Measurements from ENCODE around the gene LZTS2.
"Not testable (repeated sequence)": the region's sequence is repeated elsewhere in the genome, so short reads cannot be mapped to it uniquely, and the experiment has no call there.

The LZTS2 gene

DNA sequence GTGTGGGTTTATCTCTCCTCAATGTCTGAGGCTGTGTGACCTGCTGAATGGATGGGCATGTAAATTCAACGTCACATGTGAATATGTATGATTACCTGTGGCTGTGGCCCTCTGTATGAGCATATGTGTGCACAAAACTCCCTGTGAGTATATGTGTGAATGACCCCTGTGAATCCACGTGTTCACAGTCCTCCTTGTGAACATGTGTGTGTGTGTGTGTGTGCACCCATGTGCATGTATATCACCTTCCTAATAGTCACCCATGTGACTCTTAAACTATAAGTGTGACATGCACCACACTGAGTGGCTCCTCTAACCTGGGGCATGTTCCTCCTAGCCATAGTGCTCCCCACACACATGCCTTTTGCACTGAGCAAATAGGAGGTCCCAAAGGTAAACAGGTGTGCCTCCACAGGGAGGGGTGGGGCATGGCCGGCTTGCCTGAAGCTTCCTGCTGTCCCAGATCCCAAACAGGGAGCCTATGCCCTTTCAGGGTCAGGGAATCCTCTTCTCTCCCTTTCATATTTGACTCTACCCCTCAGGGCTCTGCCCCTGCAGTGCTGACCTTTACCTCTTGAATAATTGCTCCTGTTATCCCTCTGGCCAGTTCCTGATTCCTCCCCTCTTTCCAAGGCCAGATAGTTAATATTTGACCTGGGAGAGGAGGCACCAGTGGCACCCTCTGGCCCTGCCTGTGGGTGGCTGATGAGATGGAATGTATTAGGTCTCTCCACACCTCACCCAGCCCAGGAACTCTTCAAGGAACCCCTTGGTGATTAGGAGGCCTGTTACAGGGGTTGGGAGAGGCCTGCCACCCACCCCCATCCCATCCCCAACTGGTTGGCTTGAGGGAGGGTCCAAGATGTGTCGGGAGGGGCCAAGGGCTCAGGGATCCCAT lies 28.4 kb upstream of the LZTS2 start:
- Mint-ChIP-seq H3K4me3 (no peak overlapping the region), H3K27ac (no peak overlapping the region), H3K36me3 (peaks cover 2% of the 10 kb centered on the region), H3K27me3 (peaks cover 35% of the 10 kb centered on the region), H3K9me3 (no peaks in the 10 kb centered on the region), H3K4me1 (peaks cover 14% of the 10 kb centered on the region)
- CTCF ChIA-PET = interaction anchor here (0.8 to 1.4 kb wide), 2 partner anchors 15 to 25 kb away, joined by 3 read pairs; no protein-coding TSS in a partner anchor
- DNase-seq = no peak

DNA sequence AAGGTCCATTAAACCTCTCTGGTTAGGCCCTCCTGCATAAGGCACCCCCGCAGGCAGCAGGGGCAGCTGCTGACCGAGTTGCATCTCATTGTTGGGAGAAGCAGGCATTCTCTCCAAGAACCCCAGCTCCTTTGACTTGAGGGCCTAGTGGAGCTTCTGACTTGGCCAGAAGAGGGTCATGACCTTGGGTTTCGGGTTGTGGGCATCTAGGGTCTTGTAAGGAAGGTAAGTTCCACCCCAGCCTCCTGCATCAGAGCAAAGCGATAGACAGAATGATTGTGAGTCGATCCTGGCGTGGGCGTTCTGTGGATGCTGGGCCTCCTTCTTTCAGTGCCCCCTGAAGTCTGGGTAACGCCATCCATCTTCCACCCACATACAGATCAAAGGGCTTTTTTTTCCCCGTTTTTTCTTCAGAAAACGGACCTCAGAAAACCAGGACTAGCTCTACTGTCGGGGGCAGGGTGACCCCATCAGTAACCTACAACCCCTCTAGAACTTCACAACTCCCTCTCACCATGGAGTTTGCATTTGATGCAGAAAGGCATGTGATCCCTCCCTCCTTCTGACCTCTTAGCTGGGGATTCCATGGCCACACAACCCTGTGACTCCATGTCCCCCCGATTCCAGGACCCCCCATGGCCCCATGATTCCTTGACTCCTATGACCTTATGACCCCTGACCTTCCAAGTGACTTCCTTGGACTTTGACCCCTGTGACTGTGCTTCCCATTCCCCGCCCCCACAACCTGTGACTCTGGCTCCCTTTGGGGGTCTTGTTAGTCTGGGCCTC lies 27.3 kb upstream of the LZTS2 start:
- peaks cover 14% of the 10 kb centered on the region for H3K4me1 Mint-ChIP-seq
- no peak for DNase-seq
- peaks cover 35% of the 10 kb centered on the region for H3K27me3 Mint-ChIP-seq
- no peaks in the 10 kb centered on the region for H3K9me3 Mint-ChIP-seq
- no peak overlapping the region for H3K4me3 Mint-ChIP-seq
- no peak overlapping the region for H3K27ac Mint-ChIP-seq
- H3K36me3 Mint-ChIP-seq = no peaks in the 10 kb centered on the region
- CTCF ChIA-PET = interaction anchor here (1.4 kb wide), 1 partner anchor 24 kb away, joined by 3 read pairs; no protein-coding TSS in a partner anchor

DNA sequence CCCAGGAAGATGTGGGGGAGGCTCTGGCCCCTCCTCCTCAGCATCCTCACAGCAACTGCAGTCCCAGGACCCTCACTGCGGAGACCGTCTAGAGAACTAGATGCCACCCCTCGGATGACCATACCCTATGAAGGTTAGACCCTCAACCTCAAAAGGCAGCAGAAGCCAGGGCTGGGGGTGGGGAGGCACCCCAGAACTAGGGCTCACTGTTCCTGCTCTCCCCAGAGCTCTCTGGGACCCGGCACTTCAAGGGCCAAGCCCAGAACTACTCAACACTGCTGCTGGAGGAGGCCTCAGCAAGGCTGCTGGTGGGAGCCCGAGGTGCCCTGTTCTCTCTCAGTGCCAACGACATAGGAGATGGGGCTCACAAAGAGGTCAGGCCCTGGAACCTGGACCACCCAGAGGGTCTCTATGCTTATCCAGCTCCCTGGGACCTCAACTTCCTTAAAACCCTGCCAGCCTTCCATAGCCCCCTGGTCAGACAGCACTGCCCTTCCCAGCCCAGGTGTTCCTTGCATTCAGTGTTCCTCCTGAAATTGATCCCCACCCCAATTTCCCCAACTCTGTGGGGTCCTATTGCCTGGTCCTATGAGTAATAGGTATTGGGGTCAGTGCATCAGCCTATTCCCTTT lies 26.6 kb upstream of the LZTS2 start:
- H3K36me3 Mint-ChIP-seq = no peaks in the 10 kb centered on the region
- H3K4me1 Mint-ChIP-seq = peaks cover 14% of the 10 kb centered on the region
- no peak overlapping the region for H3K4me3 Mint-ChIP-seq
- H3K27ac Mint-ChIP-seq = no peak overlapping the region
- CTCF ChIA-PET = no interaction called here
- peaks cover 35% of the 10 kb centered on the region for H3K27me3 Mint-ChIP-seq
- no peak for DNase-seq
- H3K9me3 Mint-ChIP-seq = no peaks in the 10 kb centered on the region

DNA sequence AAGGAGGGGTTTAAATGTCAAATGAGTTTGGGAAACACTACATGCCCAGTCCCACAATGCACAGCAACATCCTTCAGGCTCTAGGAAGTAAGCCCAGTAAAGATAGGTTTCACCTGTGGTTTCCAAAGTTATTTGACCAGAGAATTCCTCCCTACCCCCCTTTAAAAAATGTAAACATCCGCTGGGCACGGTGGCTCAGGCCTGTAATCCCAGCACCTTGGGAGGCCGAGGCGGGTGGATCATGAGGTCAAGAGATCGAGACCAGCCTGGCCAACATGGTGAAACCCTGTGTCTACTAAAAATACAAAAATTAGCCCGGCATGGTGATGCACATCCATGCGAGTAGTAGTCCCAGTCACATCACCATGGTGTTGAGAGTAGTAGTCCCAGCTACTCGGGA lies 24.2 kb upstream of the LZTS2 start:
- H3K27ac Mint-ChIP-seq, H3K9me3 Mint-ChIP-seq, H3K4me1 Mint-ChIP-seq, H3K36me3 Mint-ChIP-seq, H3K4me3 Mint-ChIP-seq, DNase-seq: not testable (repeated sequence)
- CTCF ChIA-PET = interaction anchor here (1.2 kb wide), 1 partner anchor 42 kb away, joined by 3 read pairs; no protein-coding TSS in a partner anchor
- H3K27me3 Mint-ChIP-seq = peaks cover 15% of the 10 kb centered on the region

DNA sequence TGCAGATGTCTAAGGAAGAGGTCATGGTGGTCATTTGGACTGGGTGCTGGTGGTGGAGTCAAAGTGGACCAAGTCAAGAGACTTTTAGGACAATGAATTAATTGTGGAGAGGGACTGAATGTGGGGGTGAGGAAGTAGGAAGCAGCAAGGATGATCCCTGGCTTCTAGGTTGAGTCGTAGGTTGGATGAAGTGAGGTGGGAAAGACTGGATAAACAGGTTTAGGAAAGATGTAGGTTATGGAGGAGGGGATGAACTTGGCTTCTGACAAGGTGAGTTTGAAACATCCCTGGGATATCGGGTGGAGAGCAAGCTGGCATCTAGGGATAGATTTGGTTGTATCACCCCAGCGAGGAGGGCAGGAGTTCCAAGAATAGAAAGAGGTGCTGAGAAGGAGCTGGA lies 22.7 kb upstream of the LZTS2 start:
- no peak overlapping the region for H3K4me3 Mint-ChIP-seq
- no peaks in the 10 kb centered on the region for H3K9me3 Mint-ChIP-seq
- no peak for DNase-seq
- peaks cover 2% of the 10 kb centered on the region for H3K36me3 Mint-ChIP-seq
- H3K27me3 Mint-ChIP-seq = peaks cover 14% of the 10 kb centered on the region
- CTCF ChIA-PET = interaction anchor here (1.0 kb wide), 1 partner anchor 38 kb away, joined by 5 read pairs; no protein-coding TSS in a partner anchor
- H3K27ac Mint-ChIP-seq = no peak overlapping the region
- no peaks in the 10 kb centered on the region for H3K4me1 Mint-ChIP-seq

DNA sequence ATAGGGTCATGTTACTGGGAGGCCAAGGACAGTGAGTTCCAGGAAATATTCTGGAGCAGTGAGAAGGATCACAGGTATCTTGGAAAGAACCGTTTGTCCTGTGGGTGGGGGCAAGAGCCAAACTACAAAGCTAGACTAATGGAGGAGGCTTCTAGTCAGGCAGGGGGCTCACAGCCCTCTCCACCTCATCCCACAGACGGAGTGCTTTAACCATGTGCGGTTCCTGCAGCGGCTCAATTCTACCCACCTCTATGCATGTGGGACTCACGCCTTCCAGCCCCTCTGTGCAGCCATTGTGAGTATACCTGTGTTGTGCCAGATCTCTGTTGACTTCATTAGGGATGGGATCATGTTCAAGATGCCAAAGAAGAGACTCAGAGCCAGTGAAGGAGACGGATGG lies 22.2 kb upstream of the LZTS2 start:
- CTCF ChIA-PET = no interaction called here
- Mint-ChIP-seq H3K36me3 (peaks cover 4% of the 10 kb centered on the region), H3K4me3 (no peak overlapping the region), H3K27ac (no peak overlapping the region), H3K27me3 (peaks cover 11% of the 10 kb centered on the region), H3K4me1 (no peaks in the 10 kb centered on the region), H3K9me3 (no peaks in the 10 kb centered on the region)
- DNase-seq = no peak

DNA sequence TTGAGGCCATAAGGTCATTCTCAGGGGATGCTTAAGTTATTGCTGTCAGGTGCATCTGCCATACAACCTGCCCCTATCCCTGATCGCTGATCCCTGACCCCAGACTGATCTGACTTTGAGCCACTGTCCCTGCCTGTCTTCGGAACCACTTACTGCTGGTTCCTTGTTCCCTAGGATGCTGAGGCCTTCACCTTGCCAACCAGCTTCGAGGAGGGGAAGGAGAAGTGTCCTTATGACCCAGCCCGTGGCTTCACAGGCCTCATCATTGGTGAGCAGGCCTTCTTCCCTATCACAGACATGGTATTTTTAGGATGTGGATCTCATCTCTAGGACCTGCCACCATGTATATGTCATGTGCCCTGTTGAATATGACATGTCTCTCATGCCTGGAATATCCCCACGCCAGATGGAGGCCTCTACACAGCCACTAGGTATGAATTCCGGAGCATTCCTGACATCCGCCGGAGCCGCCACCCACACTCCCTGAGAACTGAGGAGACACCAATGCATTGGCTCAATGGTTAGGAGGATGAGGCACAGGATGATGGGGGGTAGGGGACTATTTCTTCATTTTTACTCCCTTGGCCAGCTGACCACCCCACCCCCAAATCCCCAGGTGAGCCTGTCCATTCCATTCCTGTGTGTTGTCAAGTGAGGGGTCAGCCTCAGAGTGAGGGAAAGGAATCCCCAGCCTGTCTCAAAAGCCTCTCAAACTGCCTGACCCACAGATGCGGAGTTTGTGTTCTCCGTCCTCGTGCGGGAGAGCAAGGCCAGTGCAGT lies 21.3 kb upstream of the LZTS2 start:
- Mint-ChIP-seq H3K9me3 (no peaks in the 10 kb centered on the region), H3K27ac (no peak overlapping the region), H3K4me1 (no peaks in the 10 kb centered on the region), H3K27me3 (peaks cover 2% of the 10 kb centered on the region), H3K36me3 (peaks cover 4% of the 10 kb centered on the region), H3K4me3 (no peak overlapping the region)
- DNase-seq = no peak
- CTCF ChIA-PET = no interaction called here

DNA sequence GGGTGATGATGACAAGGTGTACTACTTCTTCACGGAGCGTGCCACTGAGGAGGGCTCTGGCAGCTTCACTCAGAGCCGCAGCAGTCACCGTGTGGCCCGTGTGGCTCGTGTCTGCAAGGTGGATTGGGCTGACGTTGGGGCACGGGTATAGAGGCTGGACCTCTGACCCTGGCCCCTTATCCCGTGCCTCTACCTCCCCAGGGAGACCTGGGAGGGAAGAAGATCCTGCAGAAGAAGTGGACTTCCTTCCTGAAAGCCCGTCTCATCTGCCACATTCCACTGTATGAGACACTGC lies 20.8 kb upstream of the LZTS2 start:
- CTCF ChIA-PET = no interaction called here
- H3K9me3 Mint-ChIP-seq = no peaks in the 10 kb centered on the region
- DNase-seq = no peak
- no peak overlapping the region for H3K4me3 Mint-ChIP-seq
- H3K4me1 Mint-ChIP-seq = no peaks in the 10 kb centered on the region
- peaks cover 4% of the 10 kb centered on the region for H3K36me3 Mint-ChIP-seq
- H3K27me3 Mint-ChIP-seq = no peaks in the 10 kb centered on the region
- no peak overlapping the region for H3K27ac Mint-ChIP-seq

DNA sequence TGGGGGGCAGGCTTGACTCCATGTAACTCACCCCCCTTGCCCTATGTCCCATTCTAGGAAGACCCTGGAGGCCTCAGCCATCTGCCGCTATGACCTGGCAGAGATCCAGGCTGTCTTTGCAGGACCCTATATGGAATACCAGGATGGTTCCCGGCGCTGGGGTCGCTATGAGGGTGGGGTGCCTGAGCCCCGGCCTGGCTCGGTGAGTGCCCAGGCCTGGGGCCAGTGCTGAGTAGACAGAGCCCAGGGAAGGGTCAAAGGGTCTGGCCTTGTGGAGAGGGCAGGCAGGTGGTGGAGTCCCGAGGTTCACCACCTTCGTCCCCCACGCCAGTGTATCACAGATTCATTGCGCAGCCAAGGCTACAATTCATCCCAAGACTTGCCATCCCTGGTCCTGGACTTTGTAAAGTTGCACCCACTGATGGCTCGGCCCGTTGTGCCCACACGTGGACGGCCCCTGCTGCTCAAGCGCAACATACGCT lies 19.8 kb upstream of the LZTS2 start:
- Mint-ChIP-seq H3K27ac (no peak overlapping the region), H3K4me3 (no peak overlapping the region), H3K9me3 (no peaks in the 10 kb centered on the region), H3K4me1 (no peaks in the 10 kb centered on the region), H3K27me3 (no peaks in the 10 kb centered on the region), H3K36me3 (peaks cover 4% of the 10 kb centered on the region)
- CTCF ChIA-PET = interaction anchor here (1.5 kb wide), 1 partner anchor 18 kb away, joined by 5 read pairs; no protein-coding TSS in a partner anchor
- DNase-seq = no peak

DNA sequence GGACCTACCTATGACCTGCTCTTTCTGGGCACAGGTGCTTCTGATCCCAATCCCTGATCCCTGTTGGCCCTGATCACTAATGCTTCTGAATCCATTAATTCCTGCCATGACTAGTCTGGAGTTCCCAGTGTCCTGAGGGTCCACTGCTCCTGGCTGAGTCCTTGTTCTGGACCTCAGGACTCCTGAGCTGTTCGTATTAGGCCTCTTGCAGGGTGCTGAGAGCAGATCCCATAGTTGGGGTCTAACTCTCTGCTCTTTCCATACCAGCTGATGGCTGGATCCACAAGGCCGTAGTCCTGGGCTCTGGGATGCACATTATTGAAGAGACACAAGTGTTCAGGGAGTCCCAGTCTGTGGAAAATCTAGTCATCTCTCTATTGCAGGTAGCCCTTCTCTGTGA lies 19.3 kb upstream of the LZTS2 start:
- Mint-ChIP-seq H3K4me3 (no peak overlapping the region), H3K27ac (no peak overlapping the region), H3K9me3 (no peaks in the 10 kb centered on the region), H3K27me3 (no peaks in the 10 kb centered on the region), H3K36me3 (peaks cover 4% of the 10 kb centered on the region), H3K4me1 (no peaks in the 10 kb centered on the region)
- DNase-seq = no peak
- CTCF ChIA-PET = interaction anchor here (1.5 kb wide), 1 partner anchor 18 kb away, joined by 5 read pairs; no protein-coding TSS in a partner anchor

DNA sequence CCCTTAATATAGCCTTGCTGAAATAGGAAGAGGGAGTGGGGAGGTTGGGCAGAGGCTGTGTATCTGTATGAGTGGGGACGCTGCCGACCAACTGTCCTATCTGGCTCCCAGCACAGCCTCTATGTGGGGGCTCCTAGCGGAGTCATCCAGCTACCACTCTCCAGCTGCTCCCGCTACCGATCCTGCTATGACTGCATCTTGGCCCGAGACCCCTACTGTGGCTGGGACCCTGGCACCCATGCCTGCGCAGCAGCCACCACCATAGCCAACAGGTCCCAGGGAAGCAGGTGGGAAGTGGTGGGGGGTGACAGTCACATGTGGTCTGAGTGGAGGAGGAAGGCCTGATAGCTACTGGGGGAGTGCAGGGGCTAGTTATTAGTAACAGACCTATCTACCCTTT lies 18.9 kb upstream of the LZTS2 start:
- Mint-ChIP-seq H3K4me1 (peaks cover under 1% of the 10 kb centered on the region), H3K36me3 (peaks cover 4% of the 10 kb centered on the region), H3K27me3 (no peaks in the 10 kb centered on the region), H3K9me3 (no peaks in the 10 kb centered on the region), H3K4me3 (no peak overlapping the region), H3K27ac (no peak overlapping the region)
- DNase-seq = peak; percentile 12
- CTCF ChIA-PET = interaction anchor here (1.5 kb wide), 1 partner anchor 18 kb away, joined by 5 read pairs; no protein-coding TSS in a partner anchor

DNA sequence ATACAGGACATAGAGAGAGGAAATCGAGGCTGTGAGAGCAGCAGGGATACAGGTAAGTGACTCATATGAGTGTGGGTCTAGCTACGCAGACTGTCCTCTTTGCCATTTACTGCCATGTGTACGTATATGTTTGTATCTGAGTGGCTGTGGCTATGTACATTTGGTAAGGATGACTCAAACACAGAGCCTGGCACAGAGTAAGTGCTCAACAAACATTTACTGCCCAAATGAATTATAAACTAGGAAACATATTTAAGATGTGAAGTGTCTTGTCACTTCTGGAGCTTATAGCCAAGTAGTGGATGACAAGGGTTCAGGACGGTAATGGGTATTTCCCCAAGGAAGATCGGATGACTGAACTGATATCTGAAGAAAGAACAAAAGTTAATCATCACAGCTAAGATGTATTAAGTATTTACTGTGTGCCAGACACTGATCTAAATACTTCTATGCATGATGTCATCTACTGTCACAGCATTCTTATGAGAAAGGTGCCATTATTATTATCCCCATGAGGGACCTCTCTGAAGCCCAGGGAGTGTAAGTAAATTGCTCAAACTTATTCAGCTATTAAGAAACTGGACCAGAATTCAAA lies 18.3 kb upstream of the LZTS2 start:
- DNase-seq = no peak
- H3K4me3 Mint-ChIP-seq = no peak overlapping the region
- no peaks in the 10 kb centered on the region for H3K9me3 Mint-ChIP-seq
- no peak overlapping the region for H3K27ac Mint-ChIP-seq
- no peaks in the 10 kb centered on the region for H3K27me3 Mint-ChIP-seq
- CTCF ChIA-PET = no interaction called here
- peaks cover 4% of the 10 kb centered on the region for H3K36me3 Mint-ChIP-seq
- H3K4me1 Mint-ChIP-seq = peaks cover 6% of the 10 kb centered on the region

All from activated naive CD4-positive, alpha-beta T cell treated with anti-CD3 and anti-CD28 coated beads, Interleukin-2, amount 10 ng/mL, durations not matched to agents 7 days and 5 days (primary cell).